Natural killer cell (primary cell): ENCODE results near the gene FLVCR1. TPM values are rescaled to one million over a fixed set of nuclear protein-coding genes. Genes with fewer than 3 reads are reported as not detected.

Source experiments
- ATAC-seq, 3 donors: fragments of 150-1000 bp in 2 of 3; fragments of 200-7000 bp in 1 of 3; cut with Tn5 transposase; 1 replicate in 1 of 3; 2 replicates in 2 of 3; pipeline ENCODE4 v1.10.0; 2021; ENCODE audit warnings: mild to moderate bottlenecking in 2 of 3, moderate library complexity in 2 of 3
- DNase-seq, 2 donors: peaks; one replicate each; pipeline versions ENCODE4 v3.0.0 to v3.0.0-alpha.2; 2013 to 2021; ENCODE audit warnings: mixed read lengths in 1 of 2
- H3K27ac ChIP-seq: one replicate; pipeline ENCODE4 v1.5.1; 2013; ENCODE audit warnings: mild to moderate bottlenecking, low read length
- H3K27me3 ChIP-seq: one replicate; pipeline ENCODE4 v1.6.1; 2013; ENCODE audit warnings: low read length; ENCODE audit not compliant: control insufficient read depth, insufficient read depth
- H3K36me3 ChIP-seq: one replicate; pipeline ENCODE4 v1.6.1; 2013; ENCODE audit warnings: low read length; ENCODE audit not compliant: control insufficient read depth, insufficient read depth
- H3K4me1 ChIP-seq: one replicate; pipeline ENCODE4 v1.6.1; 2013; ENCODE audit warnings: low read length; ENCODE audit not compliant: control insufficient read depth, insufficient read depth
- H3K4me3 ChIP-seq: one replicate; pipeline ENCODE4 v1.5.1; 2013; ENCODE audit warnings: low read length
- H3K9me3 ChIP-seq: one replicate; pipeline ENCODE4 v1.6.1; 2013; ENCODE audit warnings: low read length; ENCODE audit not compliant: control insufficient read depth, insufficient read depth
- H3K27ac Mint-ChIP-seq, 2 donors: one replicate each; pipeline ENCODE4 v1.8.0; 2022; ENCODE audit warnings: mild to moderate bottlenecking in 2 of 2, mixed read lengths in 2 of 2, moderate library complexity in 1 of 2
- H3K27me3 Mint-ChIP-seq, 2 donors: one replicate each; pipeline ENCODE4 v1.8.0; 2022; ENCODE audit warnings: low read depth in 2 of 2, mixed read lengths in 2 of 2
- H3K36me3 Mint-ChIP-seq: one replicate; pipeline ENCODE4 v1.8.0; 2022; ENCODE audit warnings: mixed read lengths
- H3K4me1 Mint-ChIP-seq, 2 donors: one replicate each; pipeline ENCODE4 v1.8.0; 2022; ENCODE audit warnings: mixed read lengths in 2 of 2
- H3K4me3 Mint-ChIP-seq: one replicate; pipeline ENCODE4 v1.8.0; 2022; ENCODE audit warnings: mild to moderate bottlenecking, moderate library complexity, mixed read lengths
- H3K9me3 Mint-ChIP-seq, 2 donors: one replicate each; pipeline ENCODE4 v1.8.0; 2022; ENCODE audit warnings: mixed read lengths in 2 of 2
- WGBS: methylation state at CpG from one replicate; pipeline ENCODE4 v1.1.7; 2013; ENCODE audit warnings: missing lambda C conversion rate; ENCODE audit not compliant: insufficient coverage; 5-methylcytosine and 5-hydroxymethylcytosine counted together
- intact Hi-C: fragments of 100-400 bp; cut with micrococcal nuclease; formaldehyde crosslinking; loops from one replicate; pipeline ENCODE4 v1.14.2; 2022
- total RNA-seq, 4 donors: library from RNA; stranded (reverse); fragments of 120-200 nt in 1 of 4; gene quantifications; one replicate each; pipeline versions ENCODE4 v1.2.3 to v1.2.4, GENCODE V29; 2013 to 2022
- TF ChIP-seq, protein P1 (sequence below): fragments of 200-600 bp; IDR thresholded peaks from one replicate; pipeline ENCODE4 v1.8.0; 2022; ENCODE audit warnings: antibody characterized with exemption

FLVCR1 gene
- total RNA-seq, 3 donors from 2014 or later (not counting 1 experiment from before 2014, with no cell fraction given): 8.1 to 15.0 (median 11.4) TPM

DNA sequence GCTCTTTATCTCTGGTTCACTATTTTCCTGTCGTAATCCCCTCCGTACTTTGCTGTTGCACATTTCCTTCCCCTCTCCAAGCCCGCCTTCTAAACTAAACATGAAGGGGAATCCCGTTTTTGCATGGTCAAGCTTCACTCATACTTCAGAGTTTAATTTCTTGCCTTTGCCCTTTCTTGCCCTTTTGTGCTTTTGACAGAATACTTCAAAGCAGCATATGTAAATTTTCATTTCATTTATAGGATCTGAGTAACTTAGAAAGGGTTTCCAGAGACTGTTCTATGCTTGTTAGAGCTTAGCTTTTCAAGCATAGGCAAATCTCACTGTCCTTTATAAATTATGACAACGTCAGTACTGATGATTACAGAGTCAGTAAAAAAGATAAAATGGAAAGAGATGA lies 38.3 kb upstream of the FLVCR1 start:
- H3K27me3 ChIP-seq: no peaks in the 10 kb centered on the region
- ATAC-seq (no peak), DNase-seq (no peak)
- H3K4me3 ChIP-seq: no peak overlapping the region
- Mint-ChIP-seq H3K27me3 (peaks cover 0 to 4% of the 10 kb centered on the region in 2 donors), H3K9me3 (no peaks in the 10 kb centered on the region), H3K4me1 (peaks cover 0 to 6% of the 10 kb centered on the region in 2 donors), H3K4me3 (no peak overlapping the region), H3K36me3 (no peaks in the 10 kb centered on the region), H3K27ac (no peak overlapping the region)
- H3K27ac ChIP-seq: no peak overlapping the region
- intact Hi-C loops: no loop called here
- no peaks in the 10 kb centered on the region for H3K4me1 ChIP-seq
- no peaks in the 10 kb centered on the region for H3K9me3 ChIP-seq
- TF ChIP-seq, protein P1, sequence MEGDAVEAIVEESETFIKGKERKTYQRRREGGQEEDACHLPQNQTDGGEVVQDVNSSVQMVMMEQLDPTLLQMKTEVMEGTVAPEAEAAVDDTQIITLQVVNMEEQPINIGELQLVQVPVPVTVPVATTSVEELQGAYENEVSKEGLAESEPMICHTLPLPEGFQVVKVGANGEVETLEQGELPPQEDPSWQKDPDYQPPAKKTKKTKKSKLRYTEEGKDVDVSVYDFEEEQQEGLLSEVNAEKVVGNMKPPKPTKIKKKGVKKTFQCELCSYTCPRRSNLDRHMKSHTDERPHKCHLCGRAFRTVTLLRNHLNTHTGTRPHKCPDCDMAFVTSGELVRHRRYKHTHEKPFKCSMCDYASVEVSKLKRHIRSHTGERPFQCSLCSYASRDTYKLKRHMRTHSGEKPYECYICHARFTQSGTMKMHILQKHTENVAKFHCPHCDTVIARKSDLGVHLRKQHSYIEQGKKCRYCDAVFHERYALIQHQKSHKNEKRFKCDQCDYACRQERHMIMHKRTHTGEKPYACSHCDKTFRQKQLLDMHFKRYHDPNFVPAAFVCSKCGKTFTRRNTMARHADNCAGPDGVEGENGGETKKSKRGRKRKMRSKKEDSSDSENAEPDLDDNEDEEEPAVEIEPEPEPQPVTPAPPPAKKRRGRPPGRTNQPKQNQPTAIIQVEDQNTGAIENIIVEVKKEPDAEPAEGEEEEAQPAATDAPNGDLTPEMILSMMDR: no peak
- no peaks in the 10 kb centered on the region for H3K36me3 ChIP-seq
- 25% methylated on average over 4 of the region's 5 CpGs for WGBS

DNA sequence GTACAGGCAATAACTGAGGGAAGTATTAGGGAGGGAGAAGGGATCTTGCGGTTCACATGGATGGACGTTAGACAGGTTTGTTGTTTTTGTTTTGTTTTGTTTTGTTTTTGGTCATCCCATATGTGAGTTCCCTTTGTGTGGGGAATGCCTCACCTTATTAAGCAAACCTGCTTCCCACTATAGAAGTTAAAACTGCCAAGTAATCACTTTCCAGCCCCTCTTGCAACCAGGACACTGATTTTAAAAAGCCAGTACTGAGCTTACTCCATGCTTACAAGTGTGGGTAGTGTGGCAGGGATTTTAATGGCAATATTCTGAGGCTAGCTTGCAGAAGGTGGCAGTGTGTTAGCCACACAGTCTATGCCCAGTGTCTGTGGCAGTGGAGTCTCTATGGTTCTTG lies 37.1 kb upstream of the FLVCR1 start:
- intact Hi-C loops: no loop called here
- H3K36me3 Mint-ChIP-seq: peaks cover 8% of the 10 kb centered on the region

GRCh38 chr1:212822956-212823355 lies 35.1 kb upstream of the FLVCR1 start:
- no peak overlapping the region for H3K4me3 ChIP-seq
- peaks cover 12% of the 10 kb centered on the region for H3K36me3 Mint-ChIP-seq
- no peaks in the 10 kb centered on the region for H3K27me3 ChIP-seq
- peaks cover 0 to 6% of the 10 kb centered on the region in 2 donors for H3K4me1 Mint-ChIP-seq
- peaks cover 0 to 15% of the 10 kb centered on the region in 2 donors for H3K27me3 Mint-ChIP-seq
- H3K9me3 Mint-ChIP-seq: peaks cover 6 to 9% of the 10 kb centered on the region in 2 donors
- ATAC-seq (no peak), DNase-seq (no peak)
- H3K9me3 ChIP-seq: peaks cover 16% of the 10 kb centered on the region
- no peak overlapping the region for H3K27ac Mint-ChIP-seq
- H3K27ac ChIP-seq: no peak overlapping the region
- H3K4me3 Mint-ChIP-seq: no peak overlapping the region
- H3K4me1 ChIP-seq: no peaks in the 10 kb centered on the region
- H3K36me3 ChIP-seq: no peaks in the 10 kb centered on the region
- TF ChIP-seq, protein P1: no peak
- WGBS: 93% methylated on average over 3 of the region's 3 CpGs
- intact Hi-C loops: no loop called here

More for the DNA sequence above, 37.1 kb upstream of the FLVCR1 start:
- DNase-seq (no peak), ATAC-seq (no peak)
- 75% methylated on average over 2 of the region's 2 CpGs for WGBS
- Mint-ChIP-seq H3K9me3 (peaks cover 3 to 6% of the 10 kb centered on the region in 2 donors), H3K27ac (no peak overlapping the region), H3K4me1 (peaks cover 0 to 6% of the 10 kb centered on the region in 2 donors), H3K4me3 (no peak overlapping the region), H3K27me3 (peaks cover 0 to 7% of the 10 kb centered on the region in 2 donors)
- TF ChIP-seq, protein P1: no peak
- no peak overlapping the region for H3K4me3 ChIP-seq
- H3K9me3 ChIP-seq: peaks cover 11% of the 10 kb centered on the region
- no peaks in the 10 kb centered on the region for H3K36me3 ChIP-seq
- H3K4me1 ChIP-seq: no peaks in the 10 kb centered on the region
- H3K27ac ChIP-seq: no peak overlapping the region
- no peaks in the 10 kb centered on the region for H3K27me3 ChIP-seq

GRCh38 chr1:212824201-212824600 lies 33.9 kb upstream of the FLVCR1 start:
- Mint-ChIP-seq H3K4me1 (peaks cover 0 to 6% of the 10 kb centered on the region in 2 donors), H3K4me3 (no peak overlapping the region), H3K36me3 (peaks cover 12% of the 10 kb centered on the region), H3K27ac (no peak overlapping the region), H3K9me3 (peaks cover 6 to 9% of the 10 kb centered on the region in 2 donors), H3K27me3 (peaks cover 0 to 15% of the 10 kb centered on the region in 2 donors)
- ATAC-seq (no peak), DNase-seq (no peak)
- peaks cover 16% of the 10 kb centered on the region for H3K9me3 ChIP-seq
- H3K27me3 ChIP-seq: no peaks in the 10 kb centered on the region
- TF ChIP-seq, protein P1: no peak
- intact Hi-C loops: no loop called here
- H3K4me3 ChIP-seq: no peak overlapping the region
- no peaks in the 10 kb centered on the region for H3K4me1 ChIP-seq
- no peak overlapping the region for H3K27ac ChIP-seq
- H3K36me3 ChIP-seq: no peaks in the 10 kb centered on the region
- WGBS: 97% methylated on average over 16 of the region's 16 CpGs
